C1 segment of cervical spinal cord (tissue), 14 donors: Measurements from ENCODE around the gene NOC3L.
"Not testable (repeated sequence)": the region's sequence is repeated elsewhere in the genome, so short reads cannot be mapped to it uniquely, and the experiment has no call there.

Experiments used
- DNase-seq, 14 donors: peaks; one replicate each; lab custom pipeline; 2025; lab: John Stamatoyannopoulos, UW

Gene NOC3L

DNA sequence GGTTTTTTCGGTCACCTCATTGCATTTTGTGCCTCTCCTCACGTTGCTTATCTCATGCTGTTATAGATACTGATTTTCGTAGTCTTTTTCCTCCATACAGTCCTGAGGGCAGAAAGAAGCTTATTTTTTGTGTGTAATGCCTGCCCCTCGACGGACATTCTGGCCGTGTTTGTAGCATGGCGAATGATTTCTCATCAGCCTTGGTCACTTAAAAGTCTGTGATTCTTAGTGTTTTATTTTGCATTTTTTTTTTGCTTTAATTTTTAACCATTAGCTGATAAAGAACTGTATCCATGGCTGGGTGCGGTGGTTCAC lies 469 bp upstream of the NOC3L start:
- no peak for DNase-seq

- no peak for DNase-seq
These were observed 1.5 kb downstream of the NOC3L start for GRCh38 chr10:94361171-94361794.

GRCh38 chr10:94358480-94358879 lies 4.3 kb downstream of the NOC3L start:
- no peak for DNase-seq

- no peak for DNase-seq
These were observed 5.5 kb downstream of the NOC3L start for GRCh38 chr10:94357193-94357592.

DNA sequence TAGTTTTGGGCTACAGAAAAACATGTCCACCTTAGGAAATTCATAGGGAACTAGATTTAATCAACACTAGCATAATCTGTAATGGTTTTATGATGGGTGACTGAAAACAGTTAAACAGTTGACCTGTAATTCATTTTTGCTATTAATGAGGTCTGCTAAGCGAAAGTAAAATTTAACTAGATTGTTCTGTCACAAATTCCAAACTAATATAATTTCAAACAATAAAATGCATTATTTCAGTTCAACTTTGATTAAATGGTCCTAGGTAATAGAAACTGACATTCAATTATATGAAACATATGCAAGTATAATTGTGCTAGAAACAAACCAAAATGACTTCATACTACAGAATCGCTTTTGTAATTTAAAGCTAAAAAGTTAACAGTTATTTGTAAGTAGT lies 6.9 kb downstream of the NOC3L start:
- DNase-seq, result no peak

DNA sequence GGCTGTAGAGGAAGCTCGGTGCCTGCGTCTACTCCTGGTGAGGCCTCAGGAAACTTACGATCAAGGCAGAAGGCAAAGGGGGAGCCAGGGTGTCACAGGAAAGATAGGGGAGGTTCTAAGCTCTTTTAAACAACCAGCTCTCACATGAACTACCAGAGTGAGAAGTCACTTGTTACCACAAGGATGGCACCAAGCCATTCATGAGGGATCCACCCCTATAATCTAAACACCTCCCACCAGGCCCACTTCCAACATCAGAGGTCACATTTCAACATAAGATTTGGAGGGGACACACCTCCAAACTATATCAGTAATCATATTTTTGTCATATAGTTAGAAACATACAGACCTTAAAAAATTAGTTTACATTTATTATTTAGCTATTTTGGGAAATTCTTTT lies 9.4 kb downstream of the NOC3L start:
- no peak for DNase-seq

DNA sequence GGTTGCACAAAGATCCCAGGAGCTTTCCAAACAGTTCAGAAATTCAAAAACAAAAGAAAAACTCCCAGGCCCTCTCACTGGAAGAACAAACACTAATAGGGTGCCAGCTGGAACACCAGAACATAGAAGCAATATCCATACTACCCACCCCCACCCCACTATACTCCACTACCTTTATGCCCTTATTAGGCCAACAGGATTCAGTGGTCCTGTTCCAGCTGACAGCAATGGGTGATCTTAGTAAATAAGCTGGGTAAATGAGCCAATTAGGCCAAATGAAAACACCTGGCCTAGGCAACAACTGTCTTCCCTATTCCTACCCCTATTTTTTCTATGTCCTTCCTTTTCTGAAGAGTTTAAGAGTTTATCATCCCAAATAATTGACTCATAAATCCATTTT lies 11.7 kb downstream of the NOC3L start:
- no peak for DNase-seq

- DNase-seq, result not testable (repeated sequence)
These were observed 12.2 kb downstream of the NOC3L start for GRCh38 chr10:94350500-94350899.

DNA sequence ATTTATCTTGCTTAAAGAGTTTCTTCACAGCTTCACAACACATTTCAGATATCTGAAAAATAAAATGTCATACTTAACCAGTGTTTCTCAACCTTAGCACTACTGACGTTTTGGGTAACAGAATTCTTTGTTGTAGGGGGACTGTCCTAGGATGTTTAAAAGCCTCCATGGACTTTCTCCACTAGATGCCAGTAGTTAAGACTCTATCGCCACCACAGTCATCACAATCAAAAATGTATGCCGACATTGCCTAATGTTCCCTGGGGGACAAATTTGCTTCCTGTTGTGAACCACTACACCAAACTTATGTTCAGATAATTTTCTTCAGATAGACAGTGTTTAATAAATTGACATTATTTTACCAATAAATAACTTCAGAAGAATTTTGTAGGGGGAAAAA lies 13.4 kb downstream of the NOC3L start:
- no peak for DNase-seq

DNA sequence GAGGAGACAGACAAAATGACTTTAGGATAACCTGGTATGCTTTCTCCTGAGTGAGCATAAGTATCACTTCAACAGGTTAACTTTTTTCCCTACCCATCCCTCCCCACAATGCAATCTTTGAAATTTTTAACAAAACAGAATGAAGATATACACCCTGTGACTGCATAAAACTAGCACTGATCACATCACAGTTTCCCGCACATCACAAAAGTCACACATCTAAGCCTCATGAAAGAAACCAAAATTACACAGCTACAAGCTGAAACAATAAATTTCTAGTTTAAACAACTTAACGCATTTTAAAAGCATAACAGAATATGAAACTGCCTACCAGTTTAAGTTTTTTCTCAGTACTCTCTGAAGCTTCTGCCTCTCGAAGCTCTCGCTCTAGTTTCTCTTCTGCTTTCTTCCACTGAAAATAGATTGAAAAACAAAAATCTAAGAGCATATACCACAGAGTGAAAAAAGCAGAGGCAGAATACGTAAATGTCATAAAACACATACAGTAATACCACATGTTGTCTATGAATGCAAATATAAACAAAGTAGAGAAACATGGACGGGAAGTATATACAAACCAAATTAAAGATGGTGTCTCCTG lies 18.1 kb downstream of the NOC3L start:
- no peak for DNase-seq

DNA sequence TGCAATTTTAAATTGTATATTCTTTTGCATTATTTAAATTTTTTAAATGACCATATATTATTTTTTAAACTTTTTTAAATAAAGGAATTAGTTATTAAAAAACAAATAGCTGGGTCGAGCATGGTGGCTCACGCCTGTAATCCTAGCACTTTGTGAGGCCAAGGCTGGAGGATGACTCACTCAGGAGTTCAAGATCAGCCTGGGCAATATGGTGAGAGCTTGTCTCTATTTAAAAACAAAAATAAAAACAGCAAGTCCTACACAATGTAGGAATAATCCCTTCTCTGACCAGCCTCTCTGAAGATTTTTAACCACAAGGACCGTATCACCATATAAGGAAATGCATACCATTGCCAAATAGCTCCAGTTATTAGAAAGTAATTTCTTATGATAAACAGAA lies 19.6 kb downstream of the NOC3L start:
- DNase-seq, result no peak

DNA sequence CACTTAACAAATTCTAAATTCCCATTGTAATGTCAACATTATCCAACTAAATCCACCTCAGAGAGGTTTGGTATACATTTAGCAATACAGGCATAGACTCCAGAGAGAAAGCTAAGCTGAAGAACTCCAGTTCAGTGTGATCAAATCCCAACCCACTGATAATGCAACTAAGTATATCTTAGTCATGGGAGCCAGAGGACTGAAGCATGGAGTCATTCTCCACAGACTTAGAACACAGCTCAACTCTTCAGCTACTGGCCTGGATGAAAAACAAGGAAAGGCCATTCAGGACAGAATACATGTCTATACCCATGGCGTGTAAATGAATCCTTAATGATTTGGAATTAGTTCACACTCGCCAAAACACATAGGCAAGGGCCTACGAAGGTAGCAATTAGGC lies 27.9 kb downstream of the NOC3L start:
- no peak for DNase-seq

GRCh38 chr10:94333051-94333450 lies 29.7 kb downstream of the NOC3L start:
- DNase-seq, result no peak

DNA sequence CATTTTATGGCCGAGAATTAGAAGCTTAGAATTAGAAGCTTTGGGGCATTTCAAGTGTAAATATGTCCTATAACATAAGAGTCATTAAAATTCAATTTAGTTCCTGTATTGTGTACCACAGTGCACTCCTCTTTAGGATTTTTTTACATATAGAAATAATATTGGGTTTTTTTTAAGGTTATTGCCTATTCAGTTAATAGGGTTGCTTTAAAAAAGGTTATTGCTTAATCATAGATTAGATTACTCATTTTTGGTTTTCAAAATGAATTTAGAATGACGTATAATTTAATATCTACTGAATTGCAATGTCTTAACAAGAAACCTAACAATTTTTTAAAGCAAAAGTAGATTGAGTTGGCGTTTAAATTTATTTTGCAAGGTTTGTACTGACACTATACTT lies 34.1 kb downstream of the NOC3L start:
- no peak for DNase-seq

DNA sequence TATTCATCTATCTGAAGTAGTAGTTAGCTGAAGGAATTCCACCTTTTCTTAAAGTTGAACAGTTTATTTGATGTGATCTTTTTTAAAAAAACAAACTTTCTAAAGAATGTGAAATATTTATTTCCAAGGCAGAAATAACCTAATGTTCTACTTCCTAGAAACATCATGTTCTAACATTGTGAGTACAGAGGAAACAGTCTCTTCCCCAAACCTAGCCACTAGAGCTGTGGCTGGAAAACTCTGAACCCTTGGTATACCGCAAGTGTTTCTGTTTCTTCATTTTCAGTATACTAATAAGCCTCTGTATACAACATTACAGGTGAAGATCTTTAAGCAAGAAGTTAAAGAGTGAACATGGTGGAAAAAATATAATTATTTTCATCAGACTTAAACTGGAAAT lies 35.1 kb downstream of the NOC3L start:
- DNase-seq, result no peak

DNA sequence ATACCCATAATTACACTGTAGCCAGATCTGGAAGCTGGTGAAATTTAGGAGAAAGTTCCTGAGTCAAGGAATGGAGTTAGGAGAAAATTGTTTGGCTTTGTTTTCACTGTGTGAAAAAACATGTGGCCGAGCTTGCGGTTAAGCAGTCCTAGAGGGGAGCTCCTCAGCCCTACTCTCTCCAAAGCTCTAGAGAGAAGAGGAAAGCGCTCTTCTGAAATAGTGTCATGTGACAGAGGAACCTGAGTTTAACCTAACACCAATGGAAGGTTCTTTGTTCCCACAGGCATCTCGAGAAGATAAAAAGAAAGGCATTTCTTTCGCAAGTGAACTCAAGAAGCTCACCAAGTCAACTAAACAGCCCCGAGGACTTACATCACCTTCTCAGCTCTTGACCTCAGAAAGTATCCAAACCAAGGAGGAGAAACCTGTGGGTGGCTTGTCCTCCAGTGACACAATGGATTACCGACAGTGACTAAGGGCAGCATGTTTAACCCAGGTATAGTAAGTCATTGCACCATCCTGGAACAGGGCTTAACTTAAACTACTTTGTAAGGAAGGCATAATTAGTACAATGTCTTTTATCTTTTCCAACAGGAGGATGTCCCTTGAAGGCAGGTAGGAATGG lies 38.0 kb downstream of the NOC3L start:
- DNase-seq, result no peak

GRCh38 chr10:94320285-94320914 lies 42.3 kb downstream of the NOC3L start:
- DNase-seq, result peak in 8 of 14 donors; percentile 1 to 63 (median 12)

DNA sequence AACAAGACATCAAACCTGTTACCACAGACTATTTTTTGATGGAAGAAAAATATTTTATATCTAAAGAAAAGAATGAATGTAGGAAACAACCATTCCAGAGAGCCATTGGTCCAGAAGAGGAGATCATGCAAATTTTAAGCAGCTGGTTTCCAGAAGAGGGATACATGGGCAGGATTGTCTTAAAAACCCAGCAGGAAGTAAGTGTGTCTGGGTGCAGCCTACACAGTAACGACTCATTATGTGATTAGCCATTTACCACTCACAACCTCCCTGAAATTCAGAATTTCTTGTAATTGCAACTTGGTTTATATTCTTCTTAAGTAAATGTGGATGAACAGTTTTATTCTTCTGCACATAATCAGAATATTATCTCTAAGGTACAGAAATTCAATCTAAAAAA lies 46.2 kb downstream of the NOC3L start:
- DNase-seq, result no peak

- no peak for DNase-seq
These were observed 46.7 kb downstream of the NOC3L start for GRCh38 chr10:94315975-94316464.

DNA sequence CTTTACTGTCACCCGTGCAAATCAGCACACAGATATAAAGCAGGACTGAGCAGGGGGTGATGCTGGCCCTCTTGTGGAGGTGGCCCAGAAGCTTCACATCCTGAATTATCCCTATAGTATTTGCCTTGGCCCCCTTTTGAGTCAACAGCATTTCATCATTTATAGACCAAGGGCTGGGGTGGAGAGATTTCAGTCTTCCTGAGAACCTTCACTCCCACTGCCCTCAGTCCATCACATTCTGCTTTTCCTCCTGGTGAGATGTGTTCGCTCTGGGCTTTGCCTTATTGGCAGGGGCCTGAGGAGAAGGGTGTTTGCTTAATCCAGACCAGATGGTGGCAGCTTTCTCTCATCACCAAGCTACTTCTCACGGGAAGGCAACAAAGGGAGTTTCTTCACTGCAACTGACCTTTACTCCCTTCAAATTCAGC lies 47.7 kb downstream of the NOC3L start:
- no peak for DNase-seq

GRCh38 chr10:94310369-94310768 lies 52.4 kb downstream of the NOC3L start:
- no peak for DNase-seq

DNA sequence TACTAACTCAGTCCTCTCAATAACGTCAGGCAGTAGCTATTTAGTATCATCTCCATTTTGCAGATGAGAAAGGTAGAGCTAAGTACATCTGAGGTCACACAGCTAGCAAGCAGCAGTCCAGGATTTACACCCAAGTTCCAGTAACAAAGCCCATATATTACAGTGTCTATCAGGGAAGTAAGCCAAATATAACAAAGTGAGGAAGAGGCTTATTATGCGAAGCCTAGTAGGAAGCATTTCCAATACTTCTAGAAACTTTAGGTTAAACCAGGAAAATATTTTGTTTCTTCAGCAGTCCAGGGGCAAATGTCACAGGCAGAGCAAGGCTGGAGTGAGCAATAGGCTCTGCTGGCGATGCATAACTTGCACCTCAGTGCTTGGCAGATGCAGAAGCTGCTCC lies 53.9 kb downstream of the NOC3L start:
- DNase-seq, result no peak

- no peak for DNase-seq
These were observed 55.6 kb downstream of the NOC3L start for GRCh38 chr10:94307046-94307615.
